Measurements from ENCODE around the gene DGKB.

Gene DGKB

GRCh38 chr7:14818871-14819270 is 83.7 kb downstream of the DGKB start:
- no peak for DNase-seq

GRCh38 chr7:14817829-14818614 is 84.5 kb downstream of the DGKB start:
- DNase-seq, result no peak

GRCh38 chr7:14807507-14807906 is 95.0 kb downstream of the DGKB start:
- DNase-seq, result no peak

- DNase-seq, result no peak
These were observed 95.7 kb downstream of the DGKB start for GRCh38 chr7:14806891-14807290.

GRCh38 chr7:14805105-14805719 is 97.3 kb downstream of the DGKB start:
- DNase-seq, result no peak

GRCh38 chr7:14800664-14801063 is 101.9 kb downstream of the DGKB start:
- DNase-seq, result no peak

- DNase-seq, result no peak
These were observed 109.4 kb downstream of the DGKB start for GRCh38 chr7:14793151-14793550.

GRCh38 chr7:14787551-14787950 is 115.0 kb downstream of the DGKB start:
- no peak for DNase-seq

- DNase-seq, result no peak
These were observed 116.1 kb downstream of the DGKB start for GRCh38 chr7:14786314-14786895.

GRCh38 chr7:14777806-14778205 is 124.7 kb downstream of the DGKB start:
- no peak for DNase-seq

GRCh38 chr7:14776266-14776665 is 126.3 kb downstream of the DGKB start:
- no peak for DNase-seq

GRCh38 chr7:14773729-14774271 is 128.8 kb downstream of the DGKB start:
- DNase-seq, result no peak

GRCh38 chr7:14770614-14771013 is 131.9 kb downstream of the DGKB start:
- no peak for DNase-seq

GRCh38 chr7:14769261-14769660 is 133.3 kb downstream of the DGKB start:
- DNase-seq, result no peak

- DNase-seq, result no peak
These were observed 134.7 kb downstream of the DGKB start for GRCh38 chr7:14767716-14768425.

- no peak for DNase-seq
These were observed 135.8 kb downstream of the DGKB start for GRCh38 chr7:14766747-14767146.

- DNase-seq, result no peak
These were observed 136.8 kb downstream of the DGKB start for GRCh38 chr7:14765731-14766130.

GRCh38 chr7:14762561-14762960 is 140.0 kb downstream of the DGKB start:
- no peak for DNase-seq

- no peak for DNase-seq
These were observed 140.8 kb downstream of the DGKB start for GRCh38 chr7:14761510-14762296.

- no peak for DNase-seq
These were observed 141.6 kb downstream of the DGKB start for GRCh38 chr7:14760730-14761478.

- DNase-seq, result no peak
These were observed 142.8 kb downstream of the DGKB start for GRCh38 chr7:14759785-14760184.

GRCh38 chr7:14754631-14755030 is 147.9 kb downstream of the DGKB start:
- no peak for DNase-seq

All from stimulated activated CD4-positive, alpha-beta T cell treated with anti-CD3 and anti-CD28 coated beads, Interleukin-12 subunit alpha, Interleukin-12 subunit beta, amount 100 ng/mL, for 4 hours (primary cell).